Activated CD4-positive, alpha-beta T cell treated with anti-CD3 and anti-CD28 coated beads, Interleukin-2, amount 10 ng/mL, durations not matched to agents 7 days and 5 days (primary cell): ENCODE measurements around the gene STX12. TPM values are rescaled to one million over a fixed set of nuclear protein-coding genes. Genes with fewer than 3 reads are reported as not detected.

ENCODE experiments used
- CTCF ChIA-PET: fragments of 350-600 bp; sonication (Branson Sonifier 250); formaldehyde crosslinking; loops from one replicate; lab custom pipeline; 2021; ENCODE audit warnings: antibody characterized with exemption; lab: Charles Lee
- POLR2A ChIA-PET: fragments of 350-600 bp; sonication (Branson Sonifier 250); formaldehyde crosslinking; loops from one replicate; lab custom pipeline; 2021; ENCODE audit warnings: antibody characterized with exemption; lab: Charles Lee
- DNase-seq: peaks from one replicate; pipeline ENCODE4 v3.0.0-alpha.2; 2020
- H3K27ac Mint-ChIP-seq: one replicate; pipeline ENCODE4 v1.8.0; 2021; ENCODE audit warnings: mild to moderate bottlenecking, moderate library complexity, mixed read lengths
- H3K27me3 Mint-ChIP-seq: one replicate; pipeline ENCODE4 v1.8.0; 2021; ENCODE audit warnings: mixed read lengths
- H3K36me3 Mint-ChIP-seq: one replicate; pipeline ENCODE4 v1.8.0; 2021; ENCODE audit warnings: low read depth, mixed read lengths
- H3K4me1 Mint-ChIP-seq: one replicate; pipeline ENCODE4 v1.8.0; 2021; ENCODE audit warnings: mixed read lengths
- H3K4me3 Mint-ChIP-seq: one replicate; pipeline ENCODE4 v1.8.0; 2021; ENCODE audit warnings: mild to moderate bottlenecking, moderate library complexity, mixed read lengths
- H3K9me3 Mint-ChIP-seq: one replicate; pipeline ENCODE4 v1.8.0; 2021; ENCODE audit warnings: mixed read lengths
- total RNA-seq, 2 experiments: library from RNA; stranded (reverse); gene quantifications; one replicate each; pipeline ENCODE4 v1.2.3, GENCODE V29; 2021

The STX12 gene
- 10 to 100 TPM; 25.4 to 28.7 TPM for total RNA-seq

- Mint-ChIP-seq H3K9me3 (no peaks in the 10 kb centered on the region), H3K4me1 (peaks cover 35% of the 10 kb centered on the region), H3K36me3 (peaks cover 15% of the 10 kb centered on the region), H3K4me3 (peak within 1 kb of the TSS; percentile 97), H3K27ac (peak within 1 kb of the TSS; percentile 98), H3K27me3 (no peaks in the 10 kb centered on the region)
- CTCF ChIA-PET = interaction anchor here (0.5 to 3.1 kb wide), 10 partner anchors 8 to 850 kb away, joined by 3 to 13 read pairs (median 3); partner anchors contain the start of genes FAM76A, IFI6 and MAP3K6
- peak; percentile 100 for DNase-seq
- POLR2A ChIA-PET = interaction anchor here (0.6 to 0.8 kb wide), 3 partner anchors 48 to 473 kb away, joined by 3 to 4 read pairs (median 3); partner anchors contain the start of gene PPP1R8
Measured at GRCh38 chr1:27772932-27773825, at the start of gene STX12. Gene STX12, plus strand, starts transcription at chr1:27773219. Its CDS starts 89 bp downstream, at chr1:27773308.

- H3K27ac Mint-ChIP-seq = peak overlapping the region; percentile 95
- DNase-seq = peak; percentile 14
- ChIA-PET POLR2A (interaction anchor here (0.8 to 1.3 kb wide), 3 partner anchors 33 to 53 kb away, joined by 3 to 4 read pairs (median 4); partner anchors contain the start of genes IFI6 and STX12), CTCF (interaction anchor here (0.6 to 1.8 kb wide), 29 partner anchors 8 to 297 kb away, joined by 3 to 13 read pairs (median 3); partner anchors contain the start of genes IFI6, PPP1R8 and STX12)
- H3K4me1 Mint-ChIP-seq = peaks cover 23% of the 10 kb centered on the region
- peak overlapping the region; percentile 79 for H3K4me3 Mint-ChIP-seq
- H3K36me3 Mint-ChIP-seq = peaks cover 7% of the 10 kb centered on the region
- peaks cover 5% of the 10 kb centered on the region for H3K27me3 Mint-ChIP-seq
- H3K9me3 Mint-ChIP-seq = no peaks in the 10 kb centered on the region
Measured at GRCh38 chr1:27724961-27725373, 48.1 kb upstream of the STX12 start.

- H3K4me1 Mint-ChIP-seq = peaks cover 23% of the 10 kb centered on the region
- POLR2A ChIA-PET = interaction anchor here (0.6 to 1.3 kb wide), 4 partner anchors 32 to 54 kb away, joined by 3 to 4 read pairs (median 4); partner anchors contain the start of genes IFI6 and STX12
- peak; percentile 99 for DNase-seq
- H3K4me3 Mint-ChIP-seq = peak within 1 kb of the TSS; percentile 82
- CTCF ChIA-PET = interaction anchor here (0.6 to 1.8 kb wide), 34 partner anchors 8 to 754 kb away, joined by 3 to 13 read pairs (median 3); partner anchors contain the start of genes IFI6, PPP1R8 and STX12
- peak within 1 kb of the TSS; percentile 95 for H3K27ac Mint-ChIP-seq
- peaks cover 3% of the 10 kb centered on the region for H3K27me3 Mint-ChIP-seq
- H3K36me3 Mint-ChIP-seq = peaks cover 8% of the 10 kb centered on the region
- no peaks in the 10 kb centered on the region for H3K9me3 Mint-ChIP-seq
Measured at GRCh38 chr1:27725374-27726172, 47.4 kb upstream of the STX12 start, which contains the start of gene FAM76A. Gene FAM76A, plus strand, starts transcription at chr1:27725961. Its CDS starts 120 bp downstream, at chr1:27726081.

- Mint-ChIP-seq H3K4me3 (peak overlapping the region; percentile 82), H3K27me3 (no peaks in the 10 kb centered on the region), H3K27ac (peak overlapping the region; percentile 85), H3K4me1 (peaks cover 25% of the 10 kb centered on the region), H3K36me3 (peaks cover 12% of the 10 kb centered on the region), H3K9me3 (no peaks in the 10 kb centered on the region)
- ChIA-PET POLR2A (interaction anchor here (0.6 to 1.3 kb wide), 2 partner anchors 45 to 55 kb away, joined by 3 to 4 read pairs; partner anchors contain the start of gene IFI6), CTCF (interaction anchor here (0.6 to 1.8 kb wide), 25 partner anchors 9 to 754 kb away, joined by 3 to 13 read pairs (median 3); partner anchors contain the start of genes IFI6, PPP1R8 and STX12)
- DNase-seq = peak; percentile 47
Measured at GRCh38 chr1:27726173-27727044, 46.6 kb upstream of the STX12 start.

GRCh38 chr1:27727126-27727525, 45.9 kb upstream of the STX12 start:
- Mint-ChIP-seq H3K9me3 (no peaks in the 10 kb centered on the region), H3K27me3 (no peaks in the 10 kb centered on the region), H3K4me1 (peaks cover 25% of the 10 kb centered on the region), H3K27ac (no peak overlapping the region), H3K4me3 (peak overlapping the region; percentile 82), H3K36me3 (peaks cover 12% of the 10 kb centered on the region)
- ChIA-PET POLR2A (no interaction called here), CTCF (no interaction called here)
- DNase-seq = no peak

GRCh38 chr1:27736252-27736651, 36.8 kb upstream of the STX12 start:
- CTCF ChIA-PET = interaction anchor here (0.6 to 1.5 kb wide), 4 partner anchors 11 to 1166 kb away, joined by 3 to 4 read pairs (median 3); no protein-coding TSS in a partner anchor
- POLR2A ChIA-PET = no interaction called here
- Mint-ChIP-seq H3K9me3 (no peaks in the 10 kb centered on the region), H3K27ac (no peak overlapping the region), H3K4me3 (no peak overlapping the region), H3K36me3 (peaks cover 41% of the 10 kb centered on the region), H3K27me3 (no peaks in the 10 kb centered on the region), H3K4me1 (no peaks in the 10 kb centered on the region)
- no peak for DNase-seq

GRCh38 chr1:27741121-27741520, 31.9 kb upstream of the STX12 start:
- POLR2A ChIA-PET = no interaction called here
- no peaks in the 10 kb centered on the region for H3K27me3 Mint-ChIP-seq
- H3K36me3 Mint-ChIP-seq = peaks cover 36% of the 10 kb centered on the region
- H3K27ac Mint-ChIP-seq = no peak overlapping the region
- DNase-seq = no peak
- H3K9me3 Mint-ChIP-seq = no peaks in the 10 kb centered on the region
- no peak overlapping the region for H3K4me3 Mint-ChIP-seq
- CTCF ChIA-PET = interaction anchor here (1.6 kb wide), 1 partner anchor 15 kb away, joined by 3 read pairs; the partner anchor contains the start of gene FAM76A
- H3K4me1 Mint-ChIP-seq = no peaks in the 10 kb centered on the region

- H3K4me3 Mint-ChIP-seq = no peak overlapping the region
- peaks cover under 1% of the 10 kb centered on the region for H3K4me1 Mint-ChIP-seq
- no peak overlapping the region for H3K27ac Mint-ChIP-seq
- peaks cover 27% of the 10 kb centered on the region for H3K36me3 Mint-ChIP-seq
- H3K27me3 Mint-ChIP-seq = no peaks in the 10 kb centered on the region
- DNase-seq = no peak
- no peaks in the 10 kb centered on the region for H3K9me3 Mint-ChIP-seq
- POLR2A ChIA-PET = no interaction called here
- CTCF ChIA-PET = interaction anchor here (0.9 to 1.3 kb wide), 2 partner anchors 22 to 24 kb away, joined by 4 read pairs; no protein-coding TSS in a partner anchor
Measured at GRCh38 chr1:27744556-27744955, 28.5 kb upstream of the STX12 start.

- Mint-ChIP-seq H3K27ac (peak overlapping the region; percentile 11), H3K4me1 (peaks cover 6% of the 10 kb centered on the region), H3K4me3 (no peak overlapping the region), H3K9me3 (no peaks in the 10 kb centered on the region), H3K36me3 (peaks cover 31% of the 10 kb centered on the region), H3K27me3 (no peaks in the 10 kb centered on the region)
- CTCF ChIA-PET = interaction anchor here (0.8 to 1.4 kb wide), 3 partner anchors 16 to 25 kb away, joined by 3 to 4 read pairs (median 3); partner anchors contain the start of gene FAM76A
- DNase-seq = no peak
- POLR2A ChIA-PET = no interaction called here
Measured at GRCh38 chr1:27745466-27745865, 27.6 kb upstream of the STX12 start.

GRCh38 chr1:27752360-27752759, 20.7 kb upstream of the STX12 start:
- CTCF ChIA-PET = interaction anchor here (1.4 kb wide), 1 partner anchor 27 kb away, joined by 3 read pairs; the partner anchor contains the start of gene FAM76A
- H3K27me3 Mint-ChIP-seq = no peaks in the 10 kb centered on the region
- no peak overlapping the region for H3K4me3 Mint-ChIP-seq
- H3K9me3 Mint-ChIP-seq = no peaks in the 10 kb centered on the region
- H3K36me3 Mint-ChIP-seq = peaks cover 28% of the 10 kb centered on the region
- peaks cover 7% of the 10 kb centered on the region for H3K4me1 Mint-ChIP-seq
- H3K27ac Mint-ChIP-seq = no peak overlapping the region
- POLR2A ChIA-PET = no interaction called here
- DNase-seq = no peak

- H3K9me3 Mint-ChIP-seq = no peaks in the 10 kb centered on the region
- peaks cover 2% of the 10 kb centered on the region for H3K4me1 Mint-ChIP-seq
- DNase-seq = no peak
- H3K27me3 Mint-ChIP-seq = no peaks in the 10 kb centered on the region
- H3K27ac Mint-ChIP-seq = no peak overlapping the region
- ChIA-PET CTCF (interaction anchor here (0.9 kb wide), 1 partner anchor 18 kb away, joined by 3 read pairs; the partner anchor contains the start of gene STX12), POLR2A (interaction anchor here (0.6 kb wide), 1 partner anchor 310 kb away, joined by 3 read pairs; no protein-coding TSS in a partner anchor)
- peaks cover 25% of the 10 kb centered on the region for H3K36me3 Mint-ChIP-seq
- H3K4me3 Mint-ChIP-seq = no peak overlapping the region
Measured at GRCh38 chr1:27755286-27755685, 17.7 kb upstream of the STX12 start.
